PC-3 (cell line): ENCODE results near the gene OR5H15.

Experiments used
- CTCF ChIP-seq: fragments of 300-600 bp; sonication (generic); conservative IDR thresholded peaks from 2 replicates; pipeline ENCODE4 v1.5.1; 2017; ENCODE audit warnings: antibody characterized with exemption, low read depth, mild to moderate bottlenecking, low read length
- EZH2 ChIP-seq: fragments of 300-600 bp; sonication (generic); IDR thresholded peaks from one replicate; pipeline ENCODE4 v1.6.1; 2017; ENCODE audit warnings: antibody characterized with exemption, mild to moderate bottlenecking, low read length; ENCODE audit not compliant: unreplicated experiment

DNA sequence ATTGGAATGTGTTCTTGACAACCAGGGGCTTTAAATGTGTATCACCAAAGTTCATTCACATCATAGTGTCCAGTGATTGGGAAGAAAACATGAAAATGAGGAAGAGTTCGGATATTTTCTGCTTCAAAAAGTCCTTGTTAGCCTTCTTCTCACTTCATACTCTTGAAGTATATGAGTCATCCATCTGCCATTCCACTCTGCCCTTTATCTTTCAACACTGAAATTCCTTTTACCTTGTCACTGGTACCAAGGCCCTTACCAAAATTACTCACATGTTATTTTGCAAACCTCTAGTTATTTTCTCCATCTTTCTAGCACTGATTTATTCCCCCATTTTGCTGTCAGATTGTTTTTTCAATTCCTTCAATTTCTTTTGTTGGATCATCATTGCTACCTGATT lies 32.5 kb downstream of the OR5H15 start:
- no peak for TF ChIP-seq CTCF
- no peak for TF ChIP-seq EZH2
